K562 (cell line): ENCODE results near the gene ADRM1. TPM values are rescaled to one million over a fixed set of nuclear protein-coding genes. Genes with fewer than 3 reads are reported as not detected.

Source experiments
- ARID1B ChIP-seq: fragments of 450-650 bp; IDR thresholded peaks from 2 replicates; pipeline ENCODE4 v1.6.1; 2016; ENCODE audit warnings: antibody characterized with exemption, mild to moderate bottlenecking, inconsistent platforms
- BHLHE40 ChIP-seq: IDR thresholded peaks from 2 replicates; pipeline ENCODE4 v1.6.1; 2011; ENCODE audit warnings: low read length, improper control_type of control experiment
- CCNT2 ChIP-seq: IDR thresholded peaks from 2 replicates; pipeline ENCODE4 v1.6.1; 2011; ENCODE audit warnings: borderline replicate concordance, low read depth, mild to moderate bottlenecking, moderate library complexity, mixed read lengths, low read length; ENCODE audit not compliant: insufficient read length; ENCODE audit errors: extremely low read depth
- CXXC5 ChIP-seq: fragments of 250-450 bp; sonication (Bioruptor Pico); IDR thresholded peaks from 2 replicates; pipeline ENCODE4 v1.8.0; 2022; ENCODE audit warnings: inconsistent platforms, mild to moderate bottlenecking, moderate library complexity
- EP300 ChIP-seq: IDR thresholded peaks from 2 replicates; pipeline ENCODE4 v1.6.1; 2012; ENCODE audit warnings: low read length, improper control_type of control experiment
- KAT7 ChIP-seq: sonication (generic); formaldehyde crosslinking; IDR thresholded peaks from 2 replicates; pipeline ENCODE4 v1.8.0; 2022; ENCODE audit warnings: missing genetic modification reagents, mild to moderate bottlenecking, borderline replicate concordance
- KLF1 ChIP-seq: fragments of 450-650 bp; IDR thresholded peaks from 2 replicates; pipeline ENCODE4 v1.6.1; 2016; ENCODE audit warnings: missing genetic modification characterization, missing compliant biosample characterization
- MYNN ChIP-seq, 2 experiments: sonication (generic); formaldehyde crosslinking in 1 of 2; IDR thresholded peaks; 2 replicates each; pipeline versions ENCODE4 v1.5.0 to v1.6.1; 2016 to 2020; ENCODE audit warnings: antibody characterized with exemption in 1 of 2, missing genetic modification reagents in 1 of 2
- NCOR1 ChIP-seq: fragments of 450-650 bp; IDR thresholded peaks from 2 replicates; pipeline ENCODE4 v1.6.1; 2016; ENCODE audit warnings: mild to moderate bottlenecking, moderate library complexity
- NEUROD1 ChIP-seq: fragments of 150-350 bp; IDR thresholded peaks from 2 replicates; pipeline ENCODE4 v1.6.1; 2014; ENCODE audit warnings: borderline replicate concordance, low read length, low read depth; ENCODE audit not compliant: partially characterized antibody
- PTBP1 ChIP-seq: fragments of 200-400 bp; formaldehyde crosslinking; IDR thresholded peaks from 2 replicates; pipeline ENCODE4 v1.6.1; 2017; ENCODE audit warnings: low read depth, low read length
- RCOR1 ChIP-seq, 2 experiments: IDR thresholded peaks; 2 replicates each; pipeline ENCODE4 v1.6.1; 2012; ENCODE audit warnings: low read depth in 2 of 2, low read length in 2 of 2, borderline replicate concordance in 1 of 2, improper control_type of control experiment in 1 of 2
- TBL1XR1 ChIP-seq, 2 experiments: IDR thresholded peaks; 2 replicates each; pipeline ENCODE4 v1.6.1; 2012; ENCODE audit warnings: improper control_type of control experiment in 2 of 2, low read length in 2 of 2, mild to moderate bottlenecking in 1 of 2
- ZKSCAN3 ChIP-seq: fragments of 250-450 bp; sonication (Bioruptor Pico); IDR thresholded peaks from 2 replicates; pipeline ENCODE4 v1.4.0; 2020
- ZNF354B ChIP-seq: fragments of 250-450 bp; sonication (Bioruptor Pico); IDR thresholded peaks from 2 replicates; pipeline ENCODE4 v1.4.0; 2020
- polyA plus RNA-seq, 8 experiments: library from polyadenylated mRNA; depleted of rRNA in 4 of 8; stranded (reverse) in 5 of 8; unstranded in 3 of 8; fragments of >200 nt; fragmentation: Nextera tagmentation in 2 of 8; fragmentation: Illumina TruSeq in 1 of 8; extraction: Ambion mirVana in 2 of 8; extraction: Trizol in 1 of 8; gene quantifications; 2 replicates each; pipeline versions ENCODE4 v1.2.1 to v1.2.3, GENCODE V29; 2011 to 2014; ENCODE audit warnings: inconsistent platforms in 1 of 8, missing spikeins in 1 of 8
- total RNA-seq, 7 experiments: library from RNA; depleted of rRNA in 6 of 7; stranded (reverse); fragments of >200 nt in 6 of 7; fragmentation: Illumina TruSeq in 2 of 7; extraction: Trizol in 2 of 7; gene quantifications; 2 replicates each; pipeline versions ENCODE4 v1.2.1 to v1.2.3, GENCODE V29; 2011 to 2021; ENCODE audit warnings: low replicate concordance in 1 of 7
- TF ChIP-seq, protein P1 (sequence below): IDR thresholded peaks from 3 replicates; pipeline ENCODE4 v1.6.1; 2011; ENCODE audit warnings: borderline replicate concordance, mild to moderate bottlenecking; ENCODE audit not compliant: insufficient read length, insufficient read depth
- TF ChIP-seq, protein P2 (sequence below): fragments of 450-650 bp; IDR thresholded peaks from 2 replicates; pipeline ENCODE4 v1.6.1; 2016; ENCODE audit warnings: antibody characterized with exemption

Gene ADRM1
- total and polyA plus RNA-seq, 9 of the 15 experiments (the other 6 are each of a cell fraction or from before 2014, with no cell fraction given): 5.0 to 223 (median 67.4) TPM

DNA sequence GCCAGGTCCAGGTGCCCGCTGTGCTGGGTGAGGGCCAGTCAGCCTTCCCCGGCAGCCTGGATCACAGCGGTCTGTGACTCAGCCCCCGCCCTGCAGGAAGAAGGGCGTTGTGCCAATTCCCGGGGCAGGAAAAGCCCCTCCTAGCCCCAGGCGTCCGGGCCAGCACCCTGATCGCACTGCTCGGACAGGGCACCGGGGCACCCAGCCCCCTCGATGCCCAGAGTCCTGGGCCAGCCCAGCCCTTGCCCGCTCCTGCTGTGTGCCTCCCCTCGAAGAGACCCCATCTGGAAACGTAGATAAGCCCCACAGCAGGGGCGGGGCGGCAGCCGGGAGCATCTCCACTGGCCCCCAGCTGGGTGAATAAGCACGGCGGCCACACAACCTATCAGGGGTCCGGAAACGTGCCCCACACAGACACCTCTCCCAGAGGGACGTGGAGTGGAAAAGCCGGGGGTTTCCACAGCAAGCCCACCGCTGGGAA lies 54.4 kb downstream of the ADRM1 start (continued):
- TF ChIP-seq, protein P1, sequence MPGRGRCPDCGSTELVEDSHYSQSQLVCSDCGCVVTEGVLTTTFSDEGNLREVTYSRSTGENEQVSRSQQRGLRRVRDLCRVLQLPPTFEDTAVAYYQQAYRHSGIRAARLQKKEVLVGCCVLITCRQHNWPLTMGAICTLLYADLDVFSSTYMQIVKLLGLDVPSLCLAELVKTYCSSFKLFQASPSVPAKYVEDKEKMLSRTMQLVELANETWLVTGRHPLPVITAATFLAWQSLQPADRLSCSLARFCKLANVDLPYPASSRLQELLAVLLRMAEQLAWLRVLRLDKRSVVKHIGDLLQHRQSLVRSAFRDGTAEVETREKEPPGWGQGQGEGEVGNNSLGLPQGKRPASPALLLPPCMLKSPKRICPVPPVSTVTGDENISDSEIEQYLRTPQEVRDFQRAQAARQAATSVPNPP: no peak
- TF ChIP-seq KLF1 (tag): peak; percentile 66; the same call in 1 of the 2 replicates
- TF ChIP-seq EP300: peak; percentile 62
- TF ChIP-seq CXXC5 (CRISPR knock-in tag): peak; percentile 61
- TF ChIP-seq BHLHE40: peak; percentile 61; the same call in 1 of the 2 replicates
- no peak for TF ChIP-seq ZNF354B (CRISPR knock-in tag)
- TF ChIP-seq TBL1XR1 (IDR thresholded peaks at IDR 0.05; ENCODE audit: low read length in 2 of 2): peak in 1 of 2 experiments; percentile 26; a peak in 1 of 4 replicates
- TF ChIP-seq PTBP1: no peak
- TF ChIP-seq RCOR1 (IDR thresholded peaks at IDR 0.05; ENCODE audit: borderline replicate concordance in 1 of 2, low read depth in 2 of 2, low read length in 2 of 2): peak in 1 of 2 experiments; percentile 53; a peak in 1 of 4 replicates
- TF ChIP-seq MYNN (IDR thresholded peaks at IDR 0.05): peak; percentile 97
- no peak for TF ChIP-seq MYNN (CRISPR knock-in tag; IDR thresholded peaks at IDR 0.05)
- no peak for TF ChIP-seq ZKSCAN3
- TF ChIP-seq ARID1B: peak; percentile 95
- peak; percentile 88 for TF ChIP-seq CCNT2
- no peak for TF ChIP-seq KAT7 (CRISPR knock-in tag)
- TF ChIP-seq, protein P2, sequence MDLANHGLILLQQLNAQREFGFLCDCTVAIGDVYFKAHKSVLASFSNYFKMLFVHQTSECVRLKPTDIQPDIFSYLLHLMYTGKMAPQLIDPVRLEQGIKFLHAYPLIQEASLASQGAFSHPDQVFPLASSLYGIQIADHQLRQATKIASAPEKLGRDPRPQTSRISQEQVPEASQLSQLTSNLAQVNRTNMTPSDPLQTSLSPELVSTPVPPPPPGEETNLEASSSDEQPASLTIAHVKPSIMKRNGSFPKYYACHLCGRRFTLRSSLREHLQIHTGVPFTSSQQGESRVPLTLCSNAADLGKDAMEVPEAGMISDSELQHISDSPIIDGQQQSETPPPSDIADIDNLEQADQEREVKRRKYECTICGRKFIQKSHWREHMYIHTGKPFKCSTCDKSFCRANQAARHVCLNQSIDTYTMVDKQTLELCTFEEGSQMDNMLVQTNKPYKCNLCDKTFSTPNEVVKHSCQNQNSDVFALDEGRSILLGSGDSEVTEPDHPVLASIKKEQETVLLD: peak; percentile 84; the same call in 1 of the 2 replicates
- peak; percentile 61 for TF ChIP-seq NEUROD1
- peak; percentile 78 for TF ChIP-seq NCOR1
